PFSK-1 (cell line): ENCODE data around the gene ECSCR.

Experiments used
- FOXP2 ChIP-seq: optimal IDR thresholded peaks from 2 replicates; pipeline ENCODE3; 2011; ENCODE audit warnings: borderline replicate concordance, control low read depth, inconsistent platforms; ENCODE audit not compliant: insufficient read depth; ENCODE audit errors: extremely low read length, extremely low read depth
- POLR2AphosphoS5 ChIP-seq: IDR thresholded peaks from 2 replicates; pipeline ENCODE4 v1.6.1; 2012; ENCODE audit warnings: low read depth, mild to moderate bottlenecking, control low read depth, low read length, moderate library complexity
- SIN3A ChIP-seq: IDR thresholded peaks from 2 replicates; pipeline ENCODE4 v1.6.1; 2012; ENCODE audit warnings: mild to moderate bottlenecking, low read length, moderate library complexity, borderline replicate concordance; ENCODE audit not compliant: insufficient read depth
- TAF1 ChIP-seq: IDR thresholded peaks from 2 replicates; pipeline ENCODE4 v1.6.1; 2012; ENCODE audit warnings: low read length, control low read depth, borderline replicate concordance; ENCODE audit not compliant: insufficient read depth
- TF ChIP-seq, protein P1 (sequence below), 2 experiments: IDR thresholded peaks; 2 replicates each; pipeline versions ENCODE4 v1.6.1 to v1.8.0; 2011 to 2012; ENCODE audit warnings: low read depth in 2 of 2, low read length in 2 of 2, control low read depth in 1 of 2, inconsistent platforms in 1 of 2, mild to moderate bottlenecking in 1 of 2, moderate library complexity in 1 of 2; ENCODE audit not compliant: insufficient read depth in 1 of 2

Gene ECSCR

GRCh38 chr5:139481580-139482049, 19.1 kb upstream of the ECSCR start:
- TF ChIP-seq POLR2AphosphoS5, result no peak
- TF ChIP-seq FOXP2, result no peak
- no peak for TF ChIP-seq TAF1
- no peak for TF ChIP-seq SIN3A
- TF ChIP-seq, protein P1, sequence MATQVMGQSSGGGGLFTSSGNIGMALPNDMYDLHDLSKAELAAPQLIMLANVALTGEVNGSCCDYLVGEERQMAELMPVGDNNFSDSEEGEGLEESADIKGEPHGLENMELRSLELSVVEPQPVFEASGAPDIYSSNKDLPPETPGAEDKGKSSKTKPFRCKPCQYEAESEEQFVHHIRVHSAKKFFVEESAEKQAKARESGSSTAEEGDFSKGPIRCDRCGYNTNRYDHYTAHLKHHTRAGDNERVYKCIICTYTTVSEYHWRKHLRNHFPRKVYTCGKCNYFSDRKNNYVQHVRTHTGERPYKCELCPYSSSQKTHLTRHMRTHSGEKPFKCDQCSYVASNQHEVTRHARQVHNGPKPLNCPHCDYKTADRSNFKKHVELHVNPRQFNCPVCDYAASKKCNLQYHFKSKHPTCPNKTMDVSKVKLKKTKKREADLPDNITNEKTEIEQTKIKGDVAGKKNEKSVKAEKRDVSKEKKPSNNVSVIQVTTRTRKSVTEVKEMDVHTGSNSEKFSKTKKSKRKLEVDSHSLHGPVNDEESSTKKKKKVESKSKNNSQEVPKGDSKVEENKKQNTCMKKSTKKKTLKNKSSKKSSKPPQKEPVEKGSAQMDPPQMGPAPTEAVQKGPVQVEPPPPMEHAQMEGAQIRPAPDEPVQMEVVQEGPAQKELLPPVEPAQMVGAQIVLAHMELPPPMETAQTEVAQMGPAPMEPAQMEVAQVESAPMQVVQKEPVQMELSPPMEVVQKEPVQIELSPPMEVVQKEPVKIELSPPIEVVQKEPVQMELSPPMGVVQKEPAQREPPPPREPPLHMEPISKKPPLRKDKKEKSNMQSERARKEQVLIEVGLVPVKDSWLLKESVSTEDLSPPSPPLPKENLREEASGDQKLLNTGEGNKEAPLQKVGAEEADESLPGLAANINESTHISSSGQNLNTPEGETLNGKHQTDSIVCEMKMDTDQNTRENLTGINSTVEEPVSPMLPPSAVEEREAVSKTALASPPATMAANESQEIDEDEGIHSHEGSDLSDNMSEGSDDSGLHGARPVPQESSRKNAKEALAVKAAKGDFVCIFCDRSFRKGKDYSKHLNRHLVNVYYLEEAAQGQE (IDR thresholded peaks at IDR 0.05; ENCODE audit: insufficient read depth in 1 of 2, low read depth in 2 of 2, low read length in 2 of 2), result no peak

DNA sequence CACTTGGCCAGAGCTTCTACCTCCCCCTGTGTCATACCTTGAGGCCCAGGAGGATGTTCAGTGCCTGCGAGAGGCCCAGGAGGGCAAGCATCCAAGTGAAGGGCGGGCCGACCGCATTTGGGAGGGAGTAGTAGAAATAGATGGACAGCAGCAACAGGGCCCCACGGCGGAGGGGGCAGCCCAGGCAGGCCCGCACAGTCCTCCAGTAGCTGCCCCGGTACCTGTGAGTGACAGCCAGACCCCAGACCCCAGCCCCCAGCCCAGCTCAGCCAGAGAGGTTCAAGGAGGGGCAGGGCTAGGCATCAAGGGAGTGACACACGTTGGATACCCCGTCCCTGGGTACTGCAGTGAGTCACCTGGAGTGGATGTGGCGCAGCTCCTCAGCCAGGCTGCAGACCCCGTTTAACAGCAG, 18.6 kb upstream of the ECSCR start:
- TF ChIP-seq POLR2AphosphoS5 (no peak), SIN3A (no peak), FOXP2 (no peak), TAF1 (no peak)
- TF ChIP-seq, protein P1 (IDR thresholded peaks at IDR 0.05; ENCODE audit: insufficient read depth in 1 of 2, low read depth in 2 of 2, low read length in 2 of 2), result no peak

DNA sequence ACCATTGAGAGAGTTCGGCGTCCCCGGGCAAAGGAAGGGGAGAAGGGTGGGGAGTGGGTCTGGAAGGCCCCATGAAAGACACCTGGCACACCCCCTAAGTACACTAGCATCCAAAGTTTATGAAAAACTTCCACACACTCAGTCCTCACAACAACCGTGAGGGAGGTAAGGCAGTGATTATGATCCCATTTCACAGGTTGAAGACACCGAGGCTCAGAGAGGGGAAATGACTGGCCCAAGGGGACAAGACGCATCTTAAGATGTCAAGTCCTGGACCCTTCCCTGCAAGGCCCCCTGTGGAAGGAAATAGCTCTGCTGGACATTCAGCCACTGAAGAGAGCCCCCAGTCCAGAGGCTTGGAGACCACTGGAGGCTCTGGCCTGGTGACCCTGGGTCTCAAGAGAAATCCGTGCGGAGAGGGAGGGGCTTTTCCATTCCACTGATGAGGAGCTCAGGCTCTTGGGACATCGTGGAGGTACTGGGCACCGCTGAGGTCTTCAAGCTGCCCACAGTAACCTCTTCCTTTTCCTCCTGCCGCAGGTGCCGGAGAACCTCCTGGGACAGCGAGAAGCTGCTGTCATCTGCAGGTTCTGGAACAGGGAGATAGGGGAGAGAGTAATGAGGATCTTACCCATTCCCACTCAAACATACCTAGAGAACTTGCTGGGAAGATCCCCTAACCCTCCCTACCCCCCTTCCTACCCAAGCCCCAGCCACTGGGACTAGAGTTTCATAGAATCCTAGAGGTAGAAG, 13.5 kb upstream of the ECSCR start:
- TF ChIP-seq TAF1, result no peak
- no peak for TF ChIP-seq SIN3A
- TF ChIP-seq POLR2AphosphoS5, result no peak
- TF ChIP-seq, protein P1 (IDR thresholded peaks at IDR 0.05; ENCODE audit: insufficient read depth in 1 of 2, low read depth in 2 of 2, low read length in 2 of 2), result no peak
- no peak for TF ChIP-seq FOXP2

GRCh38 chr5:139474890-139475791, 12.6 kb upstream of the ECSCR start:
- TF ChIP-seq FOXP2, result no peak
- no peak for TF ChIP-seq TAF1
- TF ChIP-seq POLR2AphosphoS5, result no peak
- TF ChIP-seq, protein P1 (IDR thresholded peaks at IDR 0.05; ENCODE audit: insufficient read depth in 1 of 2, low read depth in 2 of 2, low read length in 2 of 2), result no peak
